ENCODE data around the gene TAAR8.
"Not testable (repeated sequence)": the region's sequence is repeated elsewhere in the genome, so short reads cannot be mapped to it uniquely, and the experiment has no call there.

Gene TAAR8

GRCh38 chr6:132552372-132552771 lies at the start of gene TAAR8:
Gene TAAR8 (plus strand): TSS chr6:132552672. CDS start chr6:132552693, 21 bp downstream.
- DNase-seq (ENCODE audit: low read depth): no peak

GRCh38 chr6:132504757-132505156 lies 47.7 kb upstream of the TAAR8 start:
- no peak for DNase-seq (ENCODE audit: low read depth)

- no peak for DNase-seq (ENCODE audit: low read depth)
These were observed 47.3 kb upstream of the TAAR8 start for GRCh38 chr6:132505158-132505557.

- no peak for DNase-seq (ENCODE audit: low read depth)
These were observed 46.0 kb upstream of the TAAR8 start for GRCh38 chr6:132506461-132506860.

- DNase-seq (ENCODE audit: low read depth): no peak
These were observed 45.3 kb upstream of the TAAR8 start for GRCh38 chr6:132506869-132507808.

- DNase-seq (ENCODE audit: low read depth): no peak
These were observed 41.2 kb upstream of the TAAR8 start for GRCh38 chr6:132511210-132511830.

GRCh38 chr6:132511831-132512220 lies 40.6 kb upstream of the TAAR8 start:
- no peak for DNase-seq (ENCODE audit: low read depth)

GRCh38 chr6:132512342-132512637 lies 40.2 kb upstream of the TAAR8 start:
- DNase-seq (ENCODE audit: low read depth): no peak

GRCh38 chr6:132512638-132513632 lies 39.5 kb upstream of the TAAR8 start, which contains the start of gene STX7:
Gene STX7 (minus strand): TSS chr6:132513116. CDS start chr6:132503530, 9,586 bp downstream.
- DNase-seq (ENCODE audit: low read depth): peak; percentile 69

GRCh38 chr6:132513831-132514545 lies 38.5 kb upstream of the TAAR8 start:
- no peak for DNase-seq (ENCODE audit: low read depth)

- no peak for DNase-seq (ENCODE audit: low read depth)
These were observed 37.1 kb upstream of the TAAR8 start for GRCh38 chr6:132515386-132515785.

- no peak for DNase-seq (ENCODE audit: low read depth)
These were observed 31.5 kb upstream of the TAAR8 start for GRCh38 chr6:132520953-132521352.

GRCh38 chr6:132524646-132525045 lies 27.8 kb upstream of the TAAR8 start:
- no peak for DNase-seq (ENCODE audit: low read depth)

GRCh38 chr6:132525866-132526265 lies 26.6 kb upstream of the TAAR8 start:
- no peak for DNase-seq (ENCODE audit: low read depth)

GRCh38 chr6:132526461-132526860 lies 26.0 kb upstream of the TAAR8 start:
- DNase-seq (ENCODE audit: low read depth): no peak

- DNase-seq (ENCODE audit: low read depth): no peak
These were observed 24.7 kb upstream of the TAAR8 start for GRCh38 chr6:132527791-132528190.

GRCh38 chr6:132530293-132530974 lies 22.0 kb upstream of the TAAR8 start:
- DNase-seq (ENCODE audit: low read depth): peak; percentile 49

GRCh38 chr6:132534546-132534945 lies 17.9 kb upstream of the TAAR8 start:
- not testable (repeated sequence) for DNase-seq (ENCODE audit: low read depth)

GRCh38 chr6:132537145-132537544 lies 15.3 kb upstream of the TAAR8 start:
- no peak for DNase-seq (ENCODE audit: low read depth)

GRCh38 chr6:132537977-132538376 lies 14.5 kb upstream of the TAAR8 start, which contains the start of gene TAAR9:
Gene TAAR9 (plus strand): TSS chr6:132538277. CDS start chr6:132538290, 13 bp downstream.
- no peak for DNase-seq (ENCODE audit: low read depth)

GRCh38 chr6:132544826-132545225 lies 7.6 kb upstream of the TAAR8 start:
- no peak for DNase-seq (ENCODE audit: low read depth)
